Inflammatory macrophage (primary cell): ENCODE data around the gene ZNF444.
A peak's percentile ranks its signal among the peaks of the same experiment; 100 is the strongest.
"Not testable (repeated sequence)": the region's sequence is repeated elsewhere in the genome, so short reads cannot be mapped to it uniquely, and the experiment has no call there.

Experiments
- DNase-seq, 2 donors: peaks; one replicate each; pipeline ENCODE4 v3.0.0-alpha.2; 2020 to 2022

Gene ZNF444

DNA sequence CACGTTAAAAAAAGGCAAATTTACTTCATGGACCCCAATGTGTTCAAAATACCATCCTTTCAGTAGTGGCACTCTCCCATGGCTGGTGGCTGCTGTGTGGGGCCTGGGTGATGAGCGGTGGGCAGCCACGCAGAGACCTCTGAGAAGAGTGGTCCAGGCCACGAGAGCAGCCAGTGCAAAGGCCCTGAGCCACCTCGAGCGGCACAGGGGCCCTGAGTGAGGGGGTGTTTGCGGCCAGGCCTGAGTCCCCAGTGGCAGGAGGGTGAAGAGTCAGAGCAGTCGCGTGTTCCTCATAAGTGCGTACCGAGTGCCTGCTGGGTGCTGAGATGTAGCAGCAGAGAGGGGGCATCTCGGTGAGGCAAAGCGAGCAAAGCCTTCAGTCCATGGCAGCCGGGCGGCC lies 7.0 kb downstream of the ZNF444 start:
- no peak for DNase-seq

DNA sequence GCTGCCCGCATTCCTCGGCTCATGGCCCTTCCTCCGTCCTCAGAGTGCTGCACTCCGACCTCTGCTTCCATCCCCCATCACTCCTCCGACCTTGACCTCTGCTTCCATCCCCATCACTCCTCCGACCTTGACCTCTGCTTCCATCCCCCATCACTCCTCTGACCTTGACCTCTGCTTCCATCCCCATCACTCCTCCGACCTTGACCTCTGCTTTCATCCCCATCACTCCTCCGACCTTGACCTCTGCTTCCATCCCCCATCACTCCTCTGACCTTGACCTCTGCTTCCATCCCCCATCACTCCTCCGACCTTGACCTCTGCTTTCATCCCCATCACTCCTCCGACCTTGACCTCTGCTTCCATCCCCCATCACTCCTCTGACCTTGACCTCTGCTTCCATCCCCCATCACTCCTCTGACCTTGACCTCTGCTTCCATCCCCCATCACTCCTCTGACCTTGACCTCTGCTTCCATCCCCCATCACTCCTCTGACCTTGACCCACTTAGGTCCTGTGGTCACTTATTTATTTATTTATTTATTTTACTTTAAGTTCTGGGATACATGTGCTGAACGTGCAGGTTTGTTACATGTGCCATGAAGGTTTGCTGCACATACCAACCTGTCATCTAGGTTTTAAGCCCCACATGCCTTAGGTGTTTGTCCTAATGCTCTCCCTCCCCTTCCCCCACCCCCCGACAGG lies 8.0 kb downstream of the ZNF444 start:
- DNase-seq, result not testable (repeated sequence)

GRCh38 chr19:56149656-56150038 lies 8.6 kb downstream of the ZNF444 start:
- no peak for DNase-seq

- DNase-seq, result no peak
Measured at GRCh38 chr19:56150358-56150757, 9.3 kb downstream of the ZNF444 start.

- no peak for DNase-seq
Measured at GRCh38 chr19:56152644-56153043, 11.6 kb downstream of the ZNF444 start.

DNA sequence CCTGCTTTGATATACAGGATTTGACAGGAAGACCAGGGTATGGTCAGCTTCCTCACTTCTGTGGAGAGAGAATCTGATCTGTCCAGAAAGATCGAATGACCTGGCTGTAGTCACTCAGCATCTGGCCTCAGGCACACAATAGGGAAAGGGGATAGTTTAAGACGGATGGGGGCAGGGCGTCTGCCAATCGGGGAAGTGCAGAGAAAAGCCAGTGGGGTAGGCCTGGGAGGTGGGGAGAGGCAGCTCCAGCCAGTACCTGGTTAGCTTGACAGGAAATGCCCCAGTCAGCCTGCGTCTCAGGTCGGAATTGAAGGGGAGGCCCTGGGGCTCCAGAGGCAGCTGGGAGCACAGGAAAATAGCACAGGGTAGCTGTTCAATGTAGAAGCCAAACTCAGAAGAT lies 12.4 kb downstream of the ZNF444 start:
- no peak for DNase-seq

- DNase-seq, result no peak
Measured at GRCh38 chr19:56155124-56155687, 14.1 kb downstream of the ZNF444 start.

- DNase-seq, result no peak
Measured at GRCh38 chr19:56156768-56157167, 15.7 kb downstream of the ZNF444 start.

DNA sequence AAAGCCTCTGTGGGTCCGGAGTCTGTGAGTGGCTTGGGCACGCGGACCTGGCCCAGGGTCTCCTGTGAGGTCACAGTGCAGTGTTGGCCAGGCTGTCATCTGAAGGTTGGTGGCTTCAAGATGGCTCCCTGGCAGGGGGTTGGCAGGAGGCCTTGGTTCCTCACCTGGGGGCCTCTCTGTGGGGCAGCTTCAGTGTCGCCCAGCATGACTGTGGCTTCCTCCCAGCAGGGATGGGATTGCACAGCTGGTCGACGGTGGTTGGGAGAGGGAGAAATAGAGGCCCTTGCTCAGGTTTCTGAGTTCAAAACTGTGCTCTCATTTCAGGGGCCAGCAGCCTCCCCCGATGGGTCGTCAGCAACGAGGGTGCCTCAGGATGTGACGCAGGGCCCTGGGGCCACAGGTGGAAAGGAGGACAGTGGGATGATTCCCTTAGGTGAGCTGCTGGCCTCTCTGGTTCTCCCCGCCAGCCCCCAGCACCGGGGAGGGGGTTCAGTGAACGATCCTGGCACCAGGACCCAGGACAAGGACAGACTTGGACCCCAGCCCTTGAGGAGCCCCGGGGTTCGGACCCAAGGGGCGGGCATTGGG lies 17.2 kb downstream of the ZNF444 start:
- no peak for DNase-seq

GRCh38 chr19:56159009-56159559 lies 18.0 kb downstream of the ZNF444 start:
- DNase-seq, result no peak

GRCh38 chr19:56159622-56160271 lies 18.7 kb downstream of the ZNF444 start:
- DNase-seq, result no peak

GRCh38 chr19:56161534-56161933 lies 20.4 kb downstream of the ZNF444 start:
- DNase-seq, result no peak

GRCh38 chr19:56162258-56162657 lies 21.2 kb downstream of the ZNF444 start:
- peak; percentile 29 to 66 for DNase-seq

DNA sequence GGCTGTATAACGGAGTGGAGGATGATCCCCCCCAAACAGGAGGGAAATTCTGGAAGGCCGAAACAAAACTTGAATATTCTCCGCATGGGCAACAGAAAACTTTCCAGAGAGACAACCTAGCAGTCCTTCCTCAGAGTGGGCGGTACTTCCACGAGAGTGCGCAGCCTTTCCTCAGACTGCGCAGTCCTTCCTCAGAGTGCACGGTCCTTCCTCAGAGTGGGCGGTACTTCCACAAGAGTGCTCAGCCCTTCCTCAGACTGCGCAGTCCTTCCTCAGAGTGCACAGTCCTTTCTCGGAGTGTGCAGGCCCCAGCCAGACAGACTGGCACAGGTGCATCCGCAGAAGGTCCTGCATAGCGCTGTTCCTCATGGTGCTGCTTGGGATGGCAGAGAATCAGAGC lies 22.0 kb downstream of the ZNF444 start:
- peak in 1 of 2 donors; percentile 25 for DNase-seq

DNA sequence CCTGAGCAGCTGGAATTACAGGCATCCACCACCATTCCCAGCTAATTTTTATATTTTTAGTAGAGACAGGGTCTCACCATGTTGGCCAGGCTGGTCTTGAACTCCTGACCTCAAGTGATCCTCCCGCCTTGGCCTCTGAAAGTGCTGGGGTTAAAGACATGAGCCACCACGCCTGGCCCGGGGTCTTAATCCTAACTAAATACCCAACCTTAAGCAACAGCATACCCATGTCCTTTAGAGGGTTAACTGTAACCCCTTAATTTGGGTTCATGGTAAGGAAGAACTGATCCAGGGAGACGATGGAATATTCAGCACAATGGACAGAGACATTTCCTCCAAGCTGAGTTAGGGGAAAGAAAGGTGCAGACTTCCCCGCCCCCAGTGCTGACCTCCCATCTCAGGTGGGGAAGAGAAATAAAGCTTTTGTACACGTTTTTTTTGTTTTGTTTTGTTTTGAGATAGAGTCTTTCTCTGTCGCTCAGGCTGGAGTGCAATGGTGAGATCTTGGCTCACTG lies 26.0 kb downstream of the ZNF444 start:
- DNase-seq, result no peak

- no peak for DNase-seq
Measured at GRCh38 chr19:56170261-56170660, 29.2 kb downstream of the ZNF444 start.

GRCh38 chr19:56174086-56174485 lies 33.0 kb downstream of the ZNF444 start:
- DNase-seq, result no peak

DNA sequence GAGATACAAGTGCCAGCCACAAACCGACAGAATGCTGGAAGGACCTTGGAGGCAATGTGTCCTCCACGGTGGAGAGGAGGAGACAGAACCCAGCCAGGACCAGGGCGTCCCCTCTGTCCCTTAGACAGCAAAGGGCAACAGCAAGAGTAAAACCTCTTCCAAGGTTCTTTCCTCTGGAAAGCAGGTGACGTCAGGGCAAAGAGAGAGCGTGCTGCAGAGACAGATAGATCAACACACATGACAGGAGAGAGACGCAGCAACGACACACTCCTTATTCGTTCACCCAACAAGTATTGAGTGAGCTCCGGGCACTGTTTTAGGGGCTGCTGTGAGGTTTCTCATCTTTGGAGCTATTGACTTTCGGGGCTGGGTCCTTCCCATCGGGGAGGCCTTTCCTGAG lies 33.5 kb downstream of the ZNF444 start:
- no peak for DNase-seq

GRCh38 chr19:56175861-56176307 lies 34.8 kb downstream of the ZNF444 start, which contains the start of gene GALP:
Gene GALP, plus strand, starts transcription at chr19:56176008. Its CDS starts 1,101 bp downstream, at chr19:56177109.
- DNase-seq, result not testable (repeated sequence)

- DNase-seq, result not testable (repeated sequence)
Measured at GRCh38 chr19:56176310-56176709, 35.2 kb downstream of the ZNF444 start.

DNA sequence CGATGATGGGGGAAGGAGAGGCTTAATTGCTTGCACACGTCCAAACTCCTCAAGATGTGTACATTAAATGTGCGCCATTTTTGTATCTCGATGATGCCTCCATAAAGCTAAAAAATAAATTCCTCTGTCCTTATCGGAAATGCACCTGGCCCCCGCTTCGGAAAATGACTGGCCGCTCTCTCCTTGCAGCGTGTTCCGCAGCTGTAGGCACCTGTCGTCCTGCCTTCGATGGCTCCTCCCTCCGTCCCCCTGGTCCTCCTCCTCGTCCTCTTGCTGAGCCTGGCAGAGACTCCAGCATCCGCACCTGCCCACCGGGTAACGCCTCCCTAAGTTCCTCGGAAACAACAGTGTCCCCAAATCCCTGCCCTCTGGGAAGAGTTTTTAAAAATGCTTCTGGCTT lies 35.8 kb downstream of the ZNF444 start:
- DNase-seq, result no peak

- DNase-seq, result no peak
Measured at GRCh38 chr19:56177564-56178243, 36.6 kb downstream of the ZNF444 start.
